Measurements from ENCODE around the gene WDFY4.

The WDFY4 gene

DNA sequence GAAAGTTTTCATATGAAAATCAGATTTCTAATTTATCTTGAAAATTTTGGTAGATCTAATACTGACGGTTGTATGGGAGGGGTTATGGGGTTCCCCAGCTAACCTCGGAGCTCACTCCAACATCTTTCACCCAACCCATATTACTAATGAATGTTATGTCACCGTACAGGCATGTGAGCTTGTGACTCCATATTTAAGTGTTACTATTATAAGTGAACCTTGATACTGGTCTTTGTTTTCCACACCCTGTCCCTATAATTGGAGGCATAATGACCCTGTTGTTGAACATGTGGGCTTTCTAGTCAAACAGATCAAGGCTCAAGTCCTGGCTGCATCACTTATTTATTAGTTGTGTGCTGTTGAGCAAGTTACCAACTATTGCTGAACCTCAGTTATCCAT lies 27.2 kb downstream of the WDFY4 start:
- DNase-seq (ENCODE audit: low spot score), result no peak

DNA sequence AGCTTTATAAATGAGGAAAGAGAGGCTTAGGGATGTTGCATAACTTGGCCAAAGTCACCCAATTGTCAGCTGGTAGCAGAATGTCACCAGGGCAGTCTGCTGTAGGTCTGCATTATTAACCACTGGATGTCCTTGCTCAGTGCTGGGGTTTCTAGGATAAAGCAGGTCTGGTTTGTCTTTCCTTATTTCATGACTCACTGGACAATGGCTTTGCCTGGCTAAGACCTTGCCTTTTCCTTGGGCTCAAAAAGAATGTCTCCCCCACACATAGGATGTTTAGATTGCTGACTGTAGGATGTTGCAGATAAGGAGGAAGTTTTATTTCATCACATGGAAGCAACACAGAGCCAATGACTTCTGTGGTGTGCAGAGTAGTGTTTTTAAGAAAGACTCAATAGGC lies 29.4 kb downstream of the WDFY4 start:
- DNase-seq (ENCODE audit: low spot score), result no peak

DNA sequence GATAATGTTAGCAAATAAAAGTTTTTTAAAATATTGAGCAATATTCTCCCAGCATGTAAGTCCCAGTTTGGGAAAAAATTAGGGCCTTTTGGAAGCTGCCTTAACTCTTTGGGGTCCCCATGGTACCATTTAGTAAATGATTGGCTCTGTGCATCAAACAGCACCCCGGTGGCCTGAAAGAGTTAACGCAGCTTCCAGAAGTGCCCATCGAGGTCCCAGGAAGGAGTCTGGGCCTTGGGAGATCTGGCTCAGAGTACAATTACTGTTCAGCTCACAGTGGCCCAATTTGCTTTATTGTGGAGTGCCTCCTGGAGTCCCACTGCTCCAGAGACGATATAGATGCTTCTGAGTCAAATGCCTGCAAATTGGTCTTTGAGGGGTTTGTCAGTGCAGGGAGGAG lies 31.7 kb downstream of the WDFY4 start:
- DNase-seq (ENCODE audit: low spot score), result no peak

DNA sequence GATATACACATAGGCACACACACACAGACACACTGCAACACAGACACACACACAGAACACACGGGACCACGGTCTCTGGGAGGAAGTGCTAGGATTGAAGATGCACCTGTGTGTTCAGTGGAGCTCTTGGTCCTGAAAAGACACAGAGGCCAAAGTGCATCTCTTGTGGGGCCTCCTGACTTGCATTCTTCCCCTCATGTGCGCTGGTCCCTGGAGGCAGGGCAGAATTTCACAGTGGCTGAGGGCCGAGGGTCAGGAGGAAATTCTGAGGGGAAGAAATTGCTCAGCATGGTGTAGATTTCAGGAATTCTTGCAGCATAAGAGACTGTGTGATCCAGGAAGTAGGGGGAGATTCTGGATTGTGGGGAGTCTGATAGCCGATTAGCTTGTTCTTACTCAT lies 35.9 kb downstream of the WDFY4 start:
- DNase-seq (ENCODE audit: low spot score), result no peak

- no peak for DNase-seq (ENCODE audit: low spot score)
These were observed 37.8 kb downstream of the WDFY4 start for GRCh38 chr10:48722153-48723145.

DNA sequence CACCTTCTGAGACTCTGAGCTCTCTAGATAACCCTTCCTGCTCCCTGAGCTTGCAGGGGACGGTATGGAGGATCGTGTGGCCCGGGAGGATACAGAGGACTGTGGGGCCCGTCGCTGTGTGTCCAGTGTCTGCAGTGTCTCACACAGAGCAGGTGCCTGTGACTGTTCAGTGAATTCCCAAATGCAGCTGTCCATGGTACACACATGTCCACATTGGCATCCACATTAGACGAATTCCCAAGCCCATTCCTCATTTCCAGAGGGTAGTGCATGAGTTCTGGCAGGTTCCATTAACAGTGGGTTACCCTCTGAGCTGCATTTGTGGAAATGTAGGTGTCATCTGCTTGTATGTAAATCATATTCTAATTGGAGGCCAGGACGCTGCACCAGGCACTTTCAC lies 39.5 kb downstream of the WDFY4 start:
- DNase-seq (ENCODE audit: low spot score), result no peak

DNA sequence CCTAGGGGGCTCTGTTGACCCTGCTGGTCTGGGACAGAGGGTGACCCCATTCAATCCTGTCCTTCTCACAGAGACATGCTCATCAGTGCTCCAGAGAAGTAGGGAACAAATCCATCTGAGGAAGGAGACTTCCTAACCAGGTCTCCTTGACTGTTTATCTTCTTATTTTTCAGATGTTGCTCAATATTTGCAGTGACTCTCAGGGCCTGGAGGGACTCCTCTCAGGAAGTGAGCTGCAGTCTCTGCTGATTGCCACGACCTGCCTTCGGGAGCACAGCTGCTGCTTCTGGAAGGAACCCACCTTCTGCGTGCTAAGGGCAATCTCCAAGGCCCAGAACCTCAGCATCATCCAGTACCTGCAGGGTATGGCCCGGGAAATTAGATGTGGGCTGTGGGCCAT lies 41.0 kb downstream of the WDFY4 start:
- no peak for DNase-seq (ENCODE audit: low spot score)

DNA sequence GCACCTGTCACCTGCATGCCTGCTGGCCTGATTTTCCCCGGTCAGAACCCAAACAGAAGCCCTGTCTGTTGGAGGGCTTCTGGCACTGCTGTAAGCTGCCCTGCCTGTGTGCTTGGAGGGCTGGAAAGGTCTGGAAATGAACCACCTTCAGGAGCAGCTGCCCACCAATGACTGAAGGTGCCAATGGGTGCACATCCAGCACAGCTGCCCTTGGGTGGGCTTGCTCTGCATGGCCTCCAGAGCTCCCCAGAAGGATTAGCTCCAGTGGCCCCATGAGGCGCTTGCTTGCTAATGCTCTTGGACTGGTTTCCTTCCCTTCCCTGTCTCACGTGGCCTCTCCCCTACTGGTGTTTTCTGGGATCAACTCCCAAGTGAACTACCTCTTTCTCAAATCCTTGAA lies 43.2 kb downstream of the WDFY4 start:
- no peak for DNase-seq (ENCODE audit: low spot score)

DNA sequence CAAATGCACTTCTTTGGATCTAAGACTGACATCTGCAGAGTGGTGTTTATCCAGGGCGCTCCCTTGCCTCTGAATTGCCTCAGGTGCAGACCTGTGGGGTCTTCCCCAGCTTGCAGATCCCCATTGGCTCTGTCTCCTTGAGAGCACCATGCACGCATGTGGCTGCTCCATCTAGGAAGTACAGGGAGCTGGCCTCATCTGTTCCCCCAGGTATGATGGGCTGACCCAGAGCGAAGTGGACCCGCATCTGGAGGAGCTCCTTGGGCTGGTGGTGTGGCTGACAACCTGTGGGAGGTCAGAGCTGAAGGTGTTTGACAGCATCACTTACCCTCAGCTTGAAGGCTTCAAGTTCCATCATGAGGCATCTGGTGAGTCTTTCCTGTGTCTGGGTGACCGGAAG lies 44.5 kb downstream of the WDFY4 start:
- DNase-seq (ENCODE audit: low spot score), result no peak

- no peak for DNase-seq (ENCODE audit: low spot score)
These were observed 45.3 kb downstream of the WDFY4 start for GRCh38 chr10:48729941-48730457.

- DNase-seq (ENCODE audit: low spot score), result no peak
These were observed 46.5 kb downstream of the WDFY4 start for GRCh38 chr10:48731141-48731540.

DNA sequence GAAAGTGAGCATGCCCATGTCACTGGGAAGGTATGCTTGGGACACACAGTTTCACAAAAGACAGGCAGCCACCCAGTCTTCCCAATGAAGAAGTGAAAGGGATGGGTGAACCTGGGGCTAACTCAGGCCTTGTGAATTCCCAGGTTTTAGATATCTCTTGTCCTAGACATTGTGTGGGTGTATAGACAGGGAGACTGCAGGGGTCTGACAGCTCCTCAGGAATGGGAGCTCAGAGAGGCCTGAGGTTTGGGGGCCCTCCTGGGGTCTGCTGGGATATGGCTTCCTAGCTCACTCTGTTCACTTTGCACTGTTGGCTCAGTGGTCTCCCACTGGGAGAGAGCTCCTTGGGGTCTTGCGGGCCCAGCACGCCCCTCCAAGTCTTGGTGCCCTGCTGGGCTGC lies 47.0 kb downstream of the WDFY4 start:
- DNase-seq (ENCODE audit: low spot score), result no peak

DNA sequence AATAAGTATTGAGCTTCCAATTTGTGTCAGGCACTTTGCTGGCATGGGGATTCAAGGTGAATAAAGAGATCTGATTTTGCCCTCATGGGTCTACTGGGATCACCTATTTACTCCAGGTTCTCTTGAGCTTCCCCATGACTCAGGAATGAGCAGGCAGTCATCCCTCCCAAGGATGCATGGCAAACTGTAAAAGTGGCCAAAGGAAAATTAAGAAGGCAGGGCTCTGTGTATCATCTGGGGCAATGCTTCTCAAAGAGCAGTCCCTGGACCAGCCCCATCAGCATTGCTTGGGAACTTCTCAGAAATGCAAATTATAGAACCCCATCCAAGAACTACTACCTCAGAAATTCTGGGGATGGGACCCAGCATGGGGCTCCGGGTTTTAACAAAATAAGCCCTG lies 48.7 kb downstream of the WDFY4 start:
- DNase-seq (ENCODE audit: low spot score), result no peak

- no peak for DNase-seq (ENCODE audit: low spot score)
These were observed 51.2 kb downstream of the WDFY4 start for GRCh38 chr10:48735836-48736390.

DNA sequence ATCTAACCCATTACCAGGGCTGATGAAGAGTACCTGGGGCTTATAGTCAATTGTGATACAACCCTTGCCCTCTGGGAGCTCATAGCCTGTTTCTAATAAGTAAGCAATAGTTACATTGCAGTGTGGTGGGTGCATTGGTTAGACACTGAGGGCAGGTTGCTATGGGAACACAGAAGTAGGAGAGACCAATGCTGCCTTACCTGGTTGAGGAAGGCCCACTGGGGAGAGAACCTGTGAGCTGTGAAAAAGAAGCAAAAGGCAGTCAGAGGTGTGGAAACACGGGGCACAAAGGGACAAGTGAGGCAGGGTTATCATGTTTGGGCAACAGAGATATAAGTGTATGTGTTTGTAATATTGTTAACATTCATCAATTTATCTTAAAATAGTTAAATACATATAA lies 51.9 kb downstream of the WDFY4 start:
- no peak for DNase-seq (ENCODE audit: low spot score)

GRCh38 chr10:48737886-48738285 lies 53.2 kb downstream of the WDFY4 start:
- DNase-seq (ENCODE audit: low spot score), result no peak

- DNase-seq (ENCODE audit: low spot score), result no peak
These were observed 54.5 kb downstream of the WDFY4 start for GRCh38 chr10:48739170-48739569.

- no peak for DNase-seq (ENCODE audit: low spot score)
These were observed 55.5 kb downstream of the WDFY4 start for GRCh38 chr10:48740015-48740707.

- no peak for DNase-seq (ENCODE audit: low spot score)
These were observed 56.3 kb downstream of the WDFY4 start for GRCh38 chr10:48740988-48741387.

DNA sequence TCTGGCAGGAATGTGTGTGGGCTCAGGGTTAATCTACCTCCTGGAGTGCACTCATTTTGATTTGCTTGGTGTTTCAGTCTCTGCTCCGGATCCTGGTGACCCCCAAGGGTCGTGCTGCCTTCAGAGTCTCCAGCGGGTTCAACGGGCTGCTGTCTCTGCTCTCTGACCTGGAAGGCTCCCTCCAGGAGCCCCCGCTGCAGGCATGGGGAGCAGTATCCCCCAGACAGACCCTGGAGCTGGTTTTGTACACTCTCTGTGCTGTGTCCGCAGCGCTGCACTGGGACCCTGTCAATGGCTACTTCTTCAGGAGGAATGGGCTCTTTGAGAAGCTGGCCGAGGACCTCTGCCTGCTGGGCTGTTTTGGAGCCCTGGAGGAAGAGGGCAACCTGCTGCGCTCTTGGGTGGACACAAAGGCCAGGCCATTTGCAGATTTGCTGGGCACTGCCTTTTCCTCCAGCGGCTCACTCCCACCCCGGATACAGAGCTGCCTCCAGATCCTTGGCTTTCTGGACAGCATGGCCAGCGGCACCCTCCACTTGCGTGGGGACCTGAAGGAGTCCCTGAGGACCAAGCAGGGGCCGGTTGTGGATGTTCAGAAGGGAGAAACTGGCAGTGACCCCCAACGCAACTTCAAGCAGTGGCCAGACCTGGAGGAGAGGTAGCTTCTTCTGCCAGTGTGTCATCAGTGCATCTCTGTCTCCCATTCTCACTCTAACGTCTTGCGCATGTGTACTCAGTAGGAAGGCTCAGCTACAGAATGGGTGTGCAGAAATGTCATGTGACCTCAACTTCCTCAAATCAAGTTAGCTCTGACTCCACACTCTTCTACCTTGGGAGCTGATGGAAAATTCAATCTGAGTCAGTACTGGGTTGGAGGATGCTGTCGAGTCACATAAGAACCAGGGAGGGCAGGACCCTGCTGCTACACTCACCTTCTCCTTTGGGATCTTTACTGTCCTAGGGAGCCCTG lies 58.5 kb downstream of the WDFY4 start:
- no peak for DNase-seq (ENCODE audit: low spot score)

DNA sequence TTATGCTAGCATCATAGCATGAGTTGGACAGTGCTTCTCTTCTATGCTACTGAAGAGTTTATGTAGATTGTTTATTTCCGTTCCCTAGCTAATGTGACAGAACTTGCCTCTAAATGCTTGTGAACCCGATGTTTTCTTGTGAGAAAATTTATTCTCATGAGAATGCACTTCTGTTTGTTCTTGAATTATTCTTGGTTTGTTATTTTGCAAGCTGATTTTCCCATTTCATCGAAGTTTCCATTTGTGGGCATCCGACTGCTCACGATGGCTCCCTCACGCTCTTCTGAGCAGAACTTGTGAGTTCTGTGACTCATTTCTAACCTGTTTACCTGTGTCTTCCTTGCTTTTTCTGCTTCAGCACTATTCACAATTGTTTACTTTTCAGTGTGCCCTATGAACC lies 59.9 kb downstream of the WDFY4 start:
- no peak for DNase-seq (ENCODE audit: low spot score)

All from D341Med (cell line).